HL-60 (cell line): Measurements from ENCODE around the gene CALN1.

Experiments used
- DNase-seq, 2 experiments: peaks; one replicate each; pipeline ENCODE4 v3.0.0-alpha.2; 2010 to 2020; ENCODE audit warnings: low read depth in 1 of 2, low spot score in 1 of 2
- H3K27ac ChIP-seq: fragments of 250-450 bp; sonication (Bioruptor Pico); replicated peaks from 2 replicates; pipeline ENCODE4 v1.5.1; 2020; ENCODE audit warnings: mild to moderate bottlenecking, moderate library complexity
- H3K27me3 ChIP-seq: fragments of 250-450 bp; sonication (Bioruptor Pico); 2 replicates; pipeline ENCODE4 v1.5.1; 2021; ENCODE audit warnings: mild to moderate bottlenecking, moderate library complexity; ENCODE audit not compliant: insufficient read depth, poor library complexity, severe bottlenecking
- H3K4me3 ChIP-seq: replicated peaks from 2 replicates; pipeline ENCODE4 v1.5.1; 2011; ENCODE audit warnings: mild to moderate bottlenecking, control low read depth, low read length; ENCODE audit not compliant: insufficient read depth
- CTCF ChIP-seq: IDR thresholded peaks from one replicate; pipeline ENCODE4 v1.5.1; 2011; ENCODE audit warnings: low read length, control low read depth, inconsistent platforms; ENCODE audit not compliant: insufficient read depth
- GABPA ChIP-seq: IDR thresholded peaks from 2 replicates; pipeline ENCODE4 v1.6.1; 2012; ENCODE audit warnings: low read depth
- POLR2AphosphoS5 ChIP-seq: IDR thresholded peaks from 2 replicates; pipeline ENCODE4 v1.6.1; 2012; ENCODE audit warnings: low read depth
- SPI1 ChIP-seq: IDR thresholded peaks from 2 replicates; pipeline ENCODE4 v1.6.1; 2012; ENCODE audit warnings: low read depth, mild to moderate bottlenecking, borderline replicate concordance
- TF ChIP-seq, protein P1 (sequence below): IDR thresholded peaks from 2 replicates; pipeline ENCODE4 v1.6.1; 2012; ENCODE audit warnings: low read depth; ENCODE audit not compliant: insufficient replicate concordance

Gene CALN1

GRCh38 chr7:71750290-71750689 is 661.8 kb downstream of the CALN1 start:
- no peak for DNase-seq
- Histone ChIP-seq H3K4me3 (no peak overlapping the region), H3K27ac (no peak overlapping the region), H3K27me3 (no peaks in the 10 kb centered on the region)
- no peak for TF ChIP-seq CTCF
- TF ChIP-seq SPI1, result no peak
- TF ChIP-seq GABPA, result no peak
- TF ChIP-seq POLR2AphosphoS5, result no peak
- TF ChIP-seq, protein P1, sequence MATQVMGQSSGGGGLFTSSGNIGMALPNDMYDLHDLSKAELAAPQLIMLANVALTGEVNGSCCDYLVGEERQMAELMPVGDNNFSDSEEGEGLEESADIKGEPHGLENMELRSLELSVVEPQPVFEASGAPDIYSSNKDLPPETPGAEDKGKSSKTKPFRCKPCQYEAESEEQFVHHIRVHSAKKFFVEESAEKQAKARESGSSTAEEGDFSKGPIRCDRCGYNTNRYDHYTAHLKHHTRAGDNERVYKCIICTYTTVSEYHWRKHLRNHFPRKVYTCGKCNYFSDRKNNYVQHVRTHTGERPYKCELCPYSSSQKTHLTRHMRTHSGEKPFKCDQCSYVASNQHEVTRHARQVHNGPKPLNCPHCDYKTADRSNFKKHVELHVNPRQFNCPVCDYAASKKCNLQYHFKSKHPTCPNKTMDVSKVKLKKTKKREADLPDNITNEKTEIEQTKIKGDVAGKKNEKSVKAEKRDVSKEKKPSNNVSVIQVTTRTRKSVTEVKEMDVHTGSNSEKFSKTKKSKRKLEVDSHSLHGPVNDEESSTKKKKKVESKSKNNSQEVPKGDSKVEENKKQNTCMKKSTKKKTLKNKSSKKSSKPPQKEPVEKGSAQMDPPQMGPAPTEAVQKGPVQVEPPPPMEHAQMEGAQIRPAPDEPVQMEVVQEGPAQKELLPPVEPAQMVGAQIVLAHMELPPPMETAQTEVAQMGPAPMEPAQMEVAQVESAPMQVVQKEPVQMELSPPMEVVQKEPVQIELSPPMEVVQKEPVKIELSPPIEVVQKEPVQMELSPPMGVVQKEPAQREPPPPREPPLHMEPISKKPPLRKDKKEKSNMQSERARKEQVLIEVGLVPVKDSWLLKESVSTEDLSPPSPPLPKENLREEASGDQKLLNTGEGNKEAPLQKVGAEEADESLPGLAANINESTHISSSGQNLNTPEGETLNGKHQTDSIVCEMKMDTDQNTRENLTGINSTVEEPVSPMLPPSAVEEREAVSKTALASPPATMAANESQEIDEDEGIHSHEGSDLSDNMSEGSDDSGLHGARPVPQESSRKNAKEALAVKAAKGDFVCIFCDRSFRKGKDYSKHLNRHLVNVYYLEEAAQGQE, result no peak

DNA sequence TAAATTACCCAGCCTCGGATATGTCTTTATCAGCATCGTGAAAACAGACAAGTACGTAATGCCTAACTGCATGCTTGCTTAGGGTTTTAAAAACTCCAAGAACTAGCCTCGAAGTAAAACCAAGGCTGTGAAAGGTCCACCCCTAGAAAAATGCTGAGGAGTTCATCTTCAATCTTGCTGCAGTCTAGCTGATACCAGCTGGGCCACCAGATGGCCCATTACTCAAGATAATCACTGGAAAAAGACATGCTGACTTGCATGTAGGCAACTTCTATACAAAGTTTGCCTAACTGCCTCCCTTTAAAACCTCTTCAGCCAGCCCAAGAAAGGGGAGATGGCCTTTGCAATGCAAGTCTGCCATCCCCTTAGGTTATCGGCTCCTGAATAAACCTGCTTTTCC is 666.1 kb downstream of the CALN1 start:
- H3K4me3 ChIP-seq, result no peak overlapping the region
- H3K27me3 ChIP-seq, result no peaks in the 10 kb centered on the region
- no peak overlapping the region for H3K27ac ChIP-seq
- no peak for DNase-seq
- TF ChIP-seq CTCF, result no peak
- TF ChIP-seq GABPA, result no peak
- no peak for TF ChIP-seq POLR2AphosphoS5
- no peak for TF ChIP-seq SPI1
- TF ChIP-seq, protein P1, result no peak

DNA sequence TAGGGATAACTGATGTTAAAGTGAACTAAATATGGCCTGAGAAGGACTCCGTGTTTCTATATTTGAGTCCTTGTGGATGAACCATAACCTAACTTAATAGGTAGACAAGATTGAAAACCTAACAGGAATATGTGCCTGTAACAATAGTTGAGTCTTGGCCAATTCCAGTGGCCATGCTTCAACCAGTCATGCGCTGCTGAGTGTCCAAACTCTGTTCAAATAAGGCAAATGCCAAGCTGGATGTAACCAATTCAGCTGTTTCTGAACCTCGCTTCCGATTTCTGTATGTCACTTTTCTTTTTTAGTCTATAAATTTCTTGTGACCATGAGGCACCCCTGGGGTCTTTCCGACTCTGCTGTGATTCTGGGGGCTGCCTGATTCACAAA is 672.0 kb downstream of the CALN1 start:
- H3K27ac ChIP-seq, result no peak overlapping the region
- DNase-seq, result no peak
- TF ChIP-seq GABPA (no peak), SPI1 (no peak), CTCF (no peak), POLR2AphosphoS5 (no peak)
- TF ChIP-seq, protein P1, result no peak
- no peak overlapping the region for H3K4me3 ChIP-seq
- H3K27me3 ChIP-seq, result no peaks in the 10 kb centered on the region
